GM12892 (cell line): ENCODE data around the gene ABL1.

ENCODE experiments used
- DNase-seq: peaks from one replicate; pipeline ENCODE4 v3.0.0; 2011; ENCODE audit not compliant: insufficient read length
- FAIRE-seq: peaks from 2 replicates; lab custom pipeline; 2011; peaks lifted over from hg19 to GRCh38; lab: Jason Lieb, UNC
- POLR2A ChIP-seq: IDR thresholded peaks from 2 replicates; pipeline ENCODE4 v1.6.1; 2011; ENCODE audit warnings: low read depth, low read length, control low read depth
- POLR2AphosphoS5 ChIP-seq: IDR thresholded peaks from 2 replicates; pipeline ENCODE4 v1.6.1; 2011; ENCODE audit warnings: low read depth, low read length, control low read depth
- TAF1 ChIP-seq: IDR thresholded peaks from 2 replicates; pipeline ENCODE4 v1.6.1; 2011; ENCODE audit warnings: low read depth, mild to moderate bottlenecking, control low read depth, low read length, borderline replicate concordance

ABL1 gene

DNA sequence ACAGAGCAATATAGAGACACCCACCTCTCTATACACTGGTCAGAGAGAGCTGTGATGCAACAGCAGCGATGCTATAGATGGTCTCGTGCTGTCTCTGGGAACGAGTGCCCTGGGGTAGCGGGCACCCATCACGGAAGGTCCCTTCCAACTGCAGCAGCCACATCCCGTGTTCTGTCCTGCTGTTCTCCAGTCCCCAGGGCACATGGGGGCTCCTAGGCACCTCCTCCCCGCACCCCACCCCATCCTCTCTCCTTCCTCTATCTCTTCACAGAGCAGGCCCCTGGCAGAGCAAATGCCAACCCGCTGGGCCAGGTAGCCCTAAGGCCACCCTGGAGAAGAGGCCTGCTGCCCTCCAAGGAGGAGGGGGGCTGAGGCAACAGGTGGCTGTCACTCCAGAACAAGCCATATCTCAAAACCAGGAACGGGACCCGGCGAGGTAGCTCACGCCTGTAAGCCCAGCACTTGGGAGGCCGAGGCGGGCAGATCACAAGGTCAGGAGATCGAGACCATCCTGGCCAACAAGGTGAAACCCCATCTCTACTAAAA lies 95.8 kb downstream of the ABL1 start:
- no peak for FAIRE-seq
- TF ChIP-seq TAF1 = no peak
- TF ChIP-seq POLR2A = no peak
- no peak for TF ChIP-seq POLR2AphosphoS5
- DNase-seq = no peak

DNA sequence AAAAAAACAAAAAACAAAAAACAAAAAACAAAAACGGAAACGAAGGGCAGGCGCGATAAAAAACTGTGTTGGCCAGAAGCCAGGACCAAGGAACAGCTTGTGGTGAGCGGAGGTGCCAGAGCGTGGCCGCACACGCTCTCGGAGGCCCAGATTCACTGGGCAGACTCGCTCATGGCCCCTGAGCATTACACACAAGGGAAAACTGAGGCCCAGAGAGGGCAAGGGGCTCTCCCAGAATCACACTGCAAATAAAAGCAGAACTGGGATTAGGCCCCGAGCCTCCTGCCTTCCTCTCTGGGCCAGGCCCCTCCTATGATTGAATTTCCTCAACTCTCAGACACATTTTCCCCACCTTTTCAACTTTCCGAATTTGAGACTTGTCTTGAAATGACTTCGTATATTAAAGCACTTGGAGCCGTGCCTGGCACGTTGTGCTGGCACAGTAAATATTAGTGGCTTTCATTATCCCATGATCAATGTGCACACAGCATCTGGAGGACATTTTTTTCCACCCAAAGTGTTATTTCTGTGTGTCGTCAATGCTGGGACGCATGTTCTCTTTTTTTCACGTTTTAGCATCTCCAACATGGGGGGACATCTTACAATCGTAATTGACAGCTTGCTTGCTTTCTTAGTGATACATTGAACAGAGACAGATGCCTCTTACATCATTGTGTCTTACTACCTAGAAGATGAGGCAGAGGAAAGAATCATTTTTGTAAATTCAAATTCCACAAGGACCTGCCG lies 96.6 kb downstream of the ABL1 start:
- DNase-seq (no peak), FAIRE-seq (no peak)
- TF ChIP-seq TAF1 (no peak), POLR2AphosphoS5 (no peak), POLR2A (no peak)

- no peak for TF ChIP-seq POLR2A
- TF ChIP-seq TAF1 = no peak
- TF ChIP-seq POLR2AphosphoS5 = no peak
- no peak for DNase-seq
- no peak for FAIRE-seq
Observed at GRCh38 chr9:130932255-130933079, 97.4 kb downstream of the ABL1 start.

GRCh38 chr9:130933114-130934046 lies 98.3 kb downstream of the ABL1 start:
- DNase-seq (no peak), FAIRE-seq (no peak)
- TF ChIP-seq POLR2A (no peak), TAF1 (no peak), POLR2AphosphoS5 (no peak)

DNA sequence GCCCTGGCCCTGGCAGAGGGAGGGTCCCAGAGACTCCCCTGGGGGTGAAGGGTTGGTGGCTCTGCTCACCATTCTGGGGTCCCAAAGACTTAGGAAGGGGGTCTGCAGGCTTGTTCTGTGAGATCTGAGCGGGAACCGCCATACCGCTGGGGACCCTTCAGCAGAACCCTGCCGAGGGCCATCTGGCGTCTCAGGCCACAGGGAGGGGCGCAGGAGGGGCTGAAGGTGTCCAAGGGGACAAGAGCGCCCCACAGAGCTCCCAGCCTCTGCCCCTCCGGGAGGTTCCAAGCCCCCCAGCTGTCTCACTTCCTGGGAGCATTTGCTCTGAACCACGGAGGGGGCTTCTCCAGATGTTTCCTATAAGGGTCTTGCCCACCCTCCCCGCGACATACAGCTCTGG lies 99.2 kb downstream of the ABL1 start:
- DNase-seq = no peak
- FAIRE-seq = no peak
- TF ChIP-seq TAF1 (no peak), POLR2A (no peak), POLR2AphosphoS5 (no peak)

- DNase-seq = no peak
Observed at GRCh38 chr9:130934702-130935647, 99.9 kb downstream of the ABL1 start.

GRCh38 chr9:130935648-130936271 lies 100.7 kb downstream of the ABL1 start:
- no peak for DNase-seq
- TF ChIP-seq TAF1 (no peak), POLR2AphosphoS5 (no peak), POLR2A (no peak)
- no peak for FAIRE-seq

More at GRCh38 chr9:130934702-130935647, 99.9 kb downstream of the ABL1 start:
- TF ChIP-seq POLR2AphosphoS5 (no peak), POLR2A (no peak), TAF1 (no peak)
- FAIRE-seq = no peak

DNA sequence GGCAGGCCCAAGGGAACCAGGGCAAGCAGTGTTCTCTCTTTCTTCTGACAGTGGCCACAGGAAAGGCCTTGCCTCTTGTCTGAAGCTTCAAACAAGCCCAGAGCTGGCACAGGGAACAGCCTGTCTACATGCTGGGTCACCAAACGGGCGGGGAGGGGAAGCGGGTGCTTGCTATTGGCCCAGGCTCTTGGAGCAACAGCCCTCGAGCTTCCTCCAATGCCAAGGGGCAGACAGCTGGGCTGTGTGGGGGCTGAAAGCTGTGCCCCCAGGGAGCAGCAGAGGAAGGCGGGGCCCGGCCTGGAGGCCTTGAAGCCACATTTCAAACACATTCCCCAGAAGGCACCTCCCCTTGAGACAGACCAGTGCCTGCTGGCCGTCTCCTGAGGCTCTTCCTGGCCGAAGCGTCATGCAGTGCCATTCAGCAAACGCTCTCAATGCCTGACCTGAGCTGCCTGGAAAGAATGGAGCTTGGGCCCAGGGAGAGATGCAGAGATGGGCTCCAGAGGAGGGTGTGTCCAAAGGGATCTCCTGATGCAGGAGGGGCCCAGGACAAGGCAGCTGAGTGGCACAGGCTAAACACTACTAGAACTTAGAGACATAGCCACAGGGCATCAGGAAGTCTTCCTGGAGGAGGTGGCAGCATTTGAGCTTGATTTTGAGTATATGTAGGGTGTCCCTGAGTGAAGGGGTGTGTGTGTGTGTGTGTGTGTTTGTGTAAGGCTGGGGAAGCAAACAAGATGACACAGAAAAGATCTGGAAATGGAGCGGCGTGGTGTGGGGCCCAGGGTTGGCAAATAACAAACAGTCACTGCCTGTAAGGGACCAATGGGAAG lies 101.4 kb downstream of the ABL1 start:
- no peak for DNase-seq
- FAIRE-seq = no peak
- no peak for TF ChIP-seq POLR2AphosphoS5
- no peak for TF ChIP-seq POLR2A
- no peak for TF ChIP-seq TAF1
